Measurements from ENCODE around the gene MYCBPAP.
"Not testable (repeated sequence)": the region's sequence is repeated elsewhere in the genome, so short reads cannot be mapped to it uniquely, and the experiment has no call there.

Gene MYCBPAP

GRCh38 chr17:50471009-50471905 is 37.0 kb upstream of the MYCBPAP start:
- no peak for DNase-seq (ENCODE audit: low read depth)

GRCh38 chr17:50472286-50472685 is 36.0 kb upstream of the MYCBPAP start:
- DNase-seq (ENCODE audit: low read depth) = no peak

GRCh38 chr17:50472761-50473161 is 35.5 kb upstream of the MYCBPAP start:
- not testable (repeated sequence) for DNase-seq (ENCODE audit: low read depth)

- no peak for DNase-seq (ENCODE audit: low read depth)
These were observed 34.3 kb upstream of the MYCBPAP start for GRCh38 chr17:50473901-50474300.

GRCh38 chr17:50474523-50474922 is 33.7 kb upstream of the MYCBPAP start:
- no peak for DNase-seq (ENCODE audit: low read depth)

GRCh38 chr17:50475362-50475761 is 32.9 kb upstream of the MYCBPAP start:
- DNase-seq (ENCODE audit: low read depth) = no peak

- not testable (repeated sequence) for DNase-seq (ENCODE audit: low read depth)
These were observed 32.3 kb upstream of the MYCBPAP start for GRCh38 chr17:50475775-50476544.

GRCh38 chr17:50476545-50477315 is 31.5 kb upstream of the MYCBPAP start:
- no peak for DNase-seq (ENCODE audit: low read depth)

GRCh38 chr17:50477976-50478375 is 30.3 kb upstream of the MYCBPAP start:
- peak; percentile 14 for DNase-seq (ENCODE audit: low read depth)

GRCh38 chr17:50478391-50479381 is 29.6 kb upstream of the MYCBPAP start, which contains the start of gene RSAD1:
RSAD1 (plus strand) TSS chr17:50478860; CDS start chr17:50478885, 25 bp downstream.
- DNase-seq (ENCODE audit: low read depth) = peak; percentile 94

GRCh38 chr17:50479522-50480141 is 28.6 kb upstream of the MYCBPAP start:
- DNase-seq (ENCODE audit: low read depth) = peak; percentile 95

- no peak for DNase-seq (ENCODE audit: low read depth)
These were observed 28.0 kb upstream of the MYCBPAP start for GRCh38 chr17:50480142-50480764.

GRCh38 chr17:50480854-50481490 is 27.3 kb upstream of the MYCBPAP start:
- no peak for DNase-seq (ENCODE audit: low read depth)

GRCh38 chr17:50481648-50482047 is 26.6 kb upstream of the MYCBPAP start:
- no peak for DNase-seq (ENCODE audit: low read depth)

- DNase-seq (ENCODE audit: low read depth) = no peak
These were observed 26.1 kb upstream of the MYCBPAP start for GRCh38 chr17:50482110-50482509.

GRCh38 chr17:50482516-50482915 is 25.7 kb upstream of the MYCBPAP start:
- DNase-seq (ENCODE audit: low read depth) = peak; percentile 99

- DNase-seq (ENCODE audit: low read depth) = no peak
These were observed 25.0 kb upstream of the MYCBPAP start for GRCh38 chr17:50483266-50483665.

- no peak for DNase-seq (ENCODE audit: low read depth)
These were observed 23.7 kb upstream of the MYCBPAP start for GRCh38 chr17:50484386-50485155.
